Fibroblast of villous mesenchyme (primary cell): ENCODE results near the gene M1AP. TPM values are rescaled to one million over a fixed set of nuclear protein-coding genes. Genes with fewer than 3 reads are reported as not detected.
A peak's percentile ranks its signal among the peaks of the same experiment; 100 is the strongest.

Experiments
- DNase-seq: peaks from one replicate; pipeline ENCODE4 v3.0.0-alpha.2; 2010; ENCODE audit warnings: low read depth
- H3K4me3 ChIP-seq: 2 replicates; pipeline ENCODE4 v1.5.1; 2011; ENCODE audit warnings: low read depth, mild to moderate bottlenecking, low read length
- total RNA-seq: library from RNA; depleted of rRNA; stranded (reverse); fragments of >200 nt; gene quantifications from 2 replicates; pipeline ENCODE4 v1.2.3, GENCODE V29; 2012
- TF ChIP-seq, protein P1 (sequence below): IDR thresholded peaks from 2 replicates; pipeline ENCODE4 v1.5.1; 2012; ENCODE audit warnings: low read depth, mild to moderate bottlenecking, low read length; ENCODE audit not compliant: insufficient read depth

Gene M1AP
- total RNA-seq, 1 donor = not detected

DNA sequence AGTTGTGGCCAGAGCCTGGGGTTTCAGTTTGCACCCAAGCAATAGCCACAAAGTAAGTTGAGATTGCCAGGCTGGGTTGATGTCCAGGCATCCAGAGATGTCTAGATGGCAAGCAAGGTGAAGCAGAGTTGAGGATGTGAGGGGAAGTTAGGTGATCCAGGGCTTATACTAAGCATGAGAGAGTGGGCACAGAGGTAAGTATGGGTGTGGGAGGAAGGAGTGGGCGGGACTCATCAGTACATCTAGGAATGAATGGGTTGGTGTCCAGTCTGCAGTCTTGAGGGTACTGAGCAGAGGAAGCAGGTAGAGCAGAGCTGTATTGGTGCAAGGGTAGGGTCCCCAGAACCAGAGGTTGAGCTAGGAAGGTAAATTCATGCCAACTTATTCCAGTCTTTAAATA, 7.4 kb upstream of the M1AP start:
- TF ChIP-seq, protein P1, sequence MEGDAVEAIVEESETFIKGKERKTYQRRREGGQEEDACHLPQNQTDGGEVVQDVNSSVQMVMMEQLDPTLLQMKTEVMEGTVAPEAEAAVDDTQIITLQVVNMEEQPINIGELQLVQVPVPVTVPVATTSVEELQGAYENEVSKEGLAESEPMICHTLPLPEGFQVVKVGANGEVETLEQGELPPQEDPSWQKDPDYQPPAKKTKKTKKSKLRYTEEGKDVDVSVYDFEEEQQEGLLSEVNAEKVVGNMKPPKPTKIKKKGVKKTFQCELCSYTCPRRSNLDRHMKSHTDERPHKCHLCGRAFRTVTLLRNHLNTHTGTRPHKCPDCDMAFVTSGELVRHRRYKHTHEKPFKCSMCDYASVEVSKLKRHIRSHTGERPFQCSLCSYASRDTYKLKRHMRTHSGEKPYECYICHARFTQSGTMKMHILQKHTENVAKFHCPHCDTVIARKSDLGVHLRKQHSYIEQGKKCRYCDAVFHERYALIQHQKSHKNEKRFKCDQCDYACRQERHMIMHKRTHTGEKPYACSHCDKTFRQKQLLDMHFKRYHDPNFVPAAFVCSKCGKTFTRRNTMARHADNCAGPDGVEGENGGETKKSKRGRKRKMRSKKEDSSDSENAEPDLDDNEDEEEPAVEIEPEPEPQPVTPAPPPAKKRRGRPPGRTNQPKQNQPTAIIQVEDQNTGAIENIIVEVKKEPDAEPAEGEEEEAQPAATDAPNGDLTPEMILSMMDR = no peak
- DNase-seq = no peak
- H3K4me3 ChIP-seq = no peak overlapping the region

DNA sequence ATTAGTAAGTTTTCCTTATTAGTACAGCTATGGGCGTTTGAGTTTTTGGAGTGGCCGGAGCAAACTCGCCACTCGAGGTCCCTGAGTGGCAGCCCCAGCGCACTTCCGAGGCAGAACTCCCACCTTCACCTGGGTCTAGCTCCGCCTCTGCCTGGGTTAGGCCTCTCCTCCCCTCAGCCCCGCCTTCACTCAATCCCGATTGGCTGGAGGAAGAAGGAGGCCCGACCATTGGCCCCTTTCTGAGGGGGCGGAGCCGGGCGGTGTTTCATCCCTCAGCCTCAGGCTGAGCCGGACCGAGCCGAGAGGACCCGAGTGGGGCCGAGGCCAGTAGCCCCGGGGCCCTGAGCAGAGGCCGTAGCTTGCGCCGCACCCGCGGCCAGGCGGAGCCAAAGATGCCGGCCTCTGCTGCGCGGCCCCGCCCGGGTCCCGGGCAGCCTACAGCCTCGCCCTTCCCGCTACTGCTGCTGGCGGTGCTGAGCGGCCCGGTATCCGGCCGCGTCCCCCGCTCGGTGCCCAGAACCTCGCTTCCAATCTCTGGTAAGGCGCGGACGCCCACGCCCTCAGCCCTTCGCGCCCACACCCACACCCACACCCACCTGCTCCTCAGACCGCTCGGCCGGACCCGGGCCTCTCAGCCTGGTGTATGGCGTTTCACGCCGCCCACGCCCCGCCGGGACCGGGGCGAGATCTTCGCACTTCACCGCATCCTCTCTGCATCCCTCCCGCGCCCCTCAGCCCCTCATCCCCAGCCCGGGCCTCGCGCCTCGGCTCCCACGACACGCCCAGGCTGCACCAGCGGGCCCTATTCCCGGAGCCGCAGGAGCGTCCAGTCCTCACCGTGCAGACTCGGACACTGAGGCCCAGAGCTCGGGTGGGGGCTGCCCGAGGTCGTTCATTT, 6.1 kb upstream of the M1AP start, which contains the start of gene SEMA4F:
SEMA4F (plus strand) TSS at position 263 of the 898 bp plus-strand sequence; CDS start at position 393, 130 bp downstream.
- TF ChIP-seq, protein P1 = peak; percentile 6

DNA sequence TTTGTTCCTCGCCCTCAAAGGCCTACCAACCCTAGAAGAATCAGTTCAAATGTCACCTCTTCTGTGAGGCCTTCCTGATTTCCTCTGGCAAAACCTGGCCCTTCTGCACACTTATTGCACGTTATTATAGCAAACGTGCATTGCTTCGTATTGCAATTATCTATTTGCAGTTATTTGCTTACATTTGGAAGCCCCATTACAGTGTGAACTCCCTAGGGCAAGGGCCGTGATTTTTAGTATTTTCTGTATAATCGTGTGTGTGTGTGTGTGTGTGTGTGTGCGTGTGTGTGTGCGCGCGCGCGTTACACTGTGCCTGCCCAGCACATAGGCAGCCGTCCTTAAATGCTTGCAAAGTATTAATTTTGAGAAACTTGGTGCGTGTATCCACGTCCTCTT, 5.5 kb upstream of the M1AP start:
- TF ChIP-seq, protein P1 = no peak

More for the DNA sequence above, 6.1 kb upstream of the M1AP start, which contains the start of gene SEMA4F:
- peak; percentile 89 for DNase-seq
- H3K4me3 ChIP-seq = peak within 1 kb of the TSS; percentile 68

DNA sequence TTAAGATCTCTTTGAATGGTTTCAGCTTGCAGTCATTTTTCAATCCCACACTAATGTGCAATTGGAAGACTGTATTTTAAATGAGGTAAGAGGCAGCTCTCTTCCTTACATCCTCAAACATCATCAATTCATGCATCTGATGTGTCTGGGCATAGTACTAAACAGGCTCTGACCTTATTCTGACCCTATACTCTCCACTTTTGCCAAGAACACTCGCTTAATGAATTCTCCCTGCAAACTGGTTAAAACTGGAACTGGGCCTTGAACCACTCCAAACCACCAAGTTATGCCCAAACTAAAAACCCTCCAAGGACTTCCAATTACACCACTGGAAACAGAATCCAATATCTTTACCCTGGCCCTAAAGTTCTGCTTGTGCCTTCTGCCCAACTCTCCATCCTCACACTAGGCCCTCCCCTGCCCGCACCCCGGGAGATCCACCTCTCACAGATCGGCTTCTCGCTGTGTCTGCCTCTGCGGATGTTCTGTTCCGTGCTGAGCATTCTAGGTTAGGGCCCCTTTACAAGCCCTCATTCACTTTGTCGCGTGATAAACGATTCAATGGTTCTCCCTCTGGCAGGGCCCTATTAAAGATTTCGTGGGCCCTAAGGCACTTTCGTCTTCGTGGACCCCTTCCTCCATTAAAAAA, 1.2 kb downstream of the M1AP start:
- no peak overlapping the region for H3K4me3 ChIP-seq
- DNase-seq = no peak
- TF ChIP-seq, protein P1 = no peak

More for the DNA sequence above, 5.5 kb upstream of the M1AP start:
- peak overlapping the region; percentile 68 for H3K4me3 ChIP-seq
- DNase-seq = no peak

DNA sequence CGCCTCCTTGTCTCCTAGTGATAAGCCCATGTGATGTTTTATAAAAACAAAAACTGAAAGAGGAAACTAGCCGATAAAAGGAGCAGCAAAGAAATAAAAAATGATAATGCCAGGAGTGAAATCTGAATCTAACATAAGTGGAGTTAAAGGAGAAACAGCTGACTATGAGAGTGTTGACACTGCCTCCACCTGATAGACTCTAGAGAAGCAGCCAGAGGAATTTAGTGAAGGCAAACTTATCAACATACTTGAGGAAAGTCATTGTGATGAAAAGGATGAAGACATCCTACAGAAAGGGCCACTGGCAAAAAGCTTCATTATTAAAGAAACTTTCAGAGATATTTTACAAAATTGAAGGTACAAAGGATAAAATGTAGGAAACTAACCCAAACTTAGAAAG, 1.9 kb downstream of the M1AP start:
- no peak for DNase-seq
- H3K4me3 ChIP-seq = no peak overlapping the region
- TF ChIP-seq, protein P1 = no peak

DNA sequence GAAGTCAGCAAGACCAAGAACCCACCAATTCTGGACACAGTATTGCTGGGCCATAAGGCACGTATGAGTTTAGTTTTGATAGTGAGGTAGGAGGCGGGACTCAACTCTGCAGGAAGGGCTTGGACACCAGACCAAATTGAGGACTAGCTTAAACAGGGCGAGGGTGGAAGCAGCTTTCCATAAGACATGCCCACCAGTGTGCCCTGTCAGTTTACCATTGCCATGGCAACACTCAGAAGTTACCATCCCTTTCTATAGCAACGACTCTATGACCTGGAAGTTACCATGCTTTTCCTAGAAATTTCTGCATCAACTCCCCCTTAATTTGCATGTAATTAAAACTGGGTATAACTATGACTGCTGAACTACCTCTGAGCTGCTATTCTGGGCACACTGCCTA, 2.8 kb downstream of the M1AP start:
- no peak overlapping the region for H3K4me3 ChIP-seq
- DNase-seq = no peak
- TF ChIP-seq, protein P1 = no peak
